Ovary (tissue), 3 donors: ENCODE data around the gene TCF12.

Experiments
- CTCF ChIP-seq, 3 donors: fragments of 450-650 bp in 2 of 3; fragments of 200-600 bp in 1 of 3; IDR thresholded peaks; one replicate each; pipeline versions ENCODE4 v1.5.1 to v1.8.0; 2016 to 2022; ENCODE audit warnings: antibody characterized with exemption in 3 of 3, mild to moderate bottlenecking in 1 of 3
- POLR2A ChIP-seq: fragments of 450-650 bp; IDR thresholded peaks from one replicate; pipeline ENCODE4 v1.6.1; 2017; ENCODE audit warnings: antibody characterized with exemption, mild to moderate bottlenecking, moderate library complexity
- donor health status: DM: no; HTN: no; CAD: no.

- TF ChIP-seq CTCF (IDR thresholded peaks at IDR 0.05) (peak; percentile 60 to 76 (median 63)), POLR2A (no peak)
Measured at GRCh38 chr15:57306161-57306943, 387.9 kb downstream of the TCF12 start.
